Transverse colon (tissue), 4 donors: ENCODE data around the gene TMEM107. TPM values are rescaled to one million over a fixed set of nuclear protein-coding genes. Genes with fewer than 3 reads are reported as not detected.

Experiments
- DNase-seq: peaks from one replicate; pipeline ENCODE4 v3.0.0-alpha.2; 2019
- H3K27ac ChIP-seq, 4 donors: fragments of 200-600 bp; sonication (generic); 2 replicates each; pipeline ENCODE4 v1.5.1; 2016 to 2018; ENCODE audit warnings: inconsistent platforms in 4 of 4
- H3K27me3 ChIP-seq: fragments of 200-600 bp; sonication (generic); 2 replicates; pipeline ENCODE4 v1.5.1; 2017; ENCODE audit warnings: inconsistent platforms
- H3K36me3 ChIP-seq, 4 donors: fragments of 200-600 bp; sonication (generic); 2 replicates each; pipeline ENCODE4 v1.5.1; 2017 to 2019; ENCODE audit warnings: inconsistent platforms in 4 of 4
- H3K4me1 ChIP-seq, 4 donors: fragments of 200-600 bp; sonication (generic); 2 replicates each; pipeline ENCODE4 v1.5.1; 2017 to 2020; ENCODE audit warnings: inconsistent platforms in 4 of 4
- H3K4me3 ChIP-seq, 4 donors: fragments of 200-600 bp; sonication (generic); 1 replicate in 1 of 4; 2 replicates in 3 of 4; pipeline versions ENCODE4 v1.5.1 to v1.6.1; 2017 to 2019; ENCODE audit warnings: inconsistent platforms in 4 of 4
- H3K9me3 ChIP-seq, 2 donors: fragments of 200-600 bp; sonication (generic); 2 replicates each; pipeline ENCODE4 v1.5.1; 2017 to 2019; ENCODE audit warnings: inconsistent platforms in 2 of 2
- CTCF ChIP-seq, 5 experiments: fragments of 200-600 bp in 3 of 5; fragments of 450-650 bp in 2 of 5; sonication (generic) in 3 of 5; IDR thresholded peaks; 1 replicate in 2 of 5; 2 replicates in 3 of 5; pipeline ENCODE4 v1.5.1; 2016 to 2017; ENCODE audit warnings: antibody characterized with exemption in 5 of 5, inconsistent platforms in 3 of 5, mild to moderate bottlenecking in 2 of 5, moderate library complexity in 1 of 5
- EP300 ChIP-seq: sonication (generic); formaldehyde crosslinking; IDR thresholded peaks from one replicate; pipeline ENCODE4 v1.6.1; 2017; ENCODE audit warnings: antibody characterized with exemption, low read depth
- POLR2A ChIP-seq: fragments of 450-650 bp; IDR thresholded peaks from one replicate; pipeline ENCODE4 v1.6.1; 2016; ENCODE audit warnings: antibody characterized with exemption, mild to moderate bottlenecking, moderate library complexity
- POLR2AphosphoS5 ChIP-seq, 3 donors: sonication (generic); formaldehyde crosslinking; IDR thresholded peaks; one replicate each; pipeline ENCODE4 v1.6.1; 2016; ENCODE audit warnings: antibody characterized with exemption in 3 of 3
- WGBS, 2 donors: methylation state at CpG; one replicate each; pipeline ENCODE4 v1.1.5; 2018; ENCODE audit warnings: low coverage in 1 of 2; 5-methylcytosine and 5-hydroxymethylcytosine counted together
- in situ Hi-C, 4 donors: fragments of 200-750 bp; cut with MboI; loops; one replicate each; pipeline versions ENCODE4 v1.15.0 to v1.15.1; 2017; ENCODE audit warnings: low sequenced_read_pairs in 3 of 4, low pct_ligation_motif_present in 1 of 4, low pct_unique_long_range_greater_than_20kb in 1 of 4
- intact Hi-C: fragments of 100-400 bp; cut with DNase I; formaldehyde crosslinking; loops from one replicate; pipeline ENCODE4 v1.15.1; 2023; ENCODE audit warnings: low total_unique reads
- total RNA-seq, 4 donors: library from RNA; depleted of rRNA; stranded (reverse); fragments of >200 nt; gene quantifications; one replicate each; pipeline ENCODE4 v1.1.0, GENCODE V29; 2016

Gene TMEM107
- total RNA-seq, 4 donors from 2014 or later = 1.5 to 74.6 (median 18.3) TPM

DNA sequence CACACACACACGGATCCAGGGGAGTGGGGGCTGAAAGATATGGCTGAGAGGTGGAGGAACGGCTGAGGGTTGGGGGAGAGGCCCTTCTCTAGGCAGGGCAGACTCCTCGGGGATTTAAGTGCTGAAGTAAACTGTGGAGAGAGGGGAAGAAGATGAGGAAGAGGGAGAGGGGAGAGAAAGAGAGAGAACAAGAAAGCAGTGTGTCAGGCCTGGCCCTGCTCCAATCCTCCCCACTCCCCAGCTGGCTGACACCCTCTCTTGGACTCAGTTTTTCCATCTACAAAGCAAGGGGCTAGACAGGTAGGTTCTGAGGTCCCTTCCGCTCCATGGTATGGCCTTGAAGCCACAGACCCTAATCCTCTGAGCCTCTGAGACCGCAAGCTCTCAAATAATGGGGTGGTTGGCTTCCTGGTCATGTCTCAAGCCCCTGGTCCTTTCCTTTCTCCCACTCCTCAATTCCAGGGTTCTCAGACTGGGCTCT is 15.4 kb downstream of the TMEM107 start:
- Histone ChIP-seq H3K4me3 (peak overlapping the region in 1 of 4 donors; percentile 63), H3K27me3 (no peaks in the 10 kb centered on the region), H3K36me3 (peaks cover 0 to 3% (median 0%) of the 10 kb centered on the region in 4 donors), H3K9me3 (no peaks in the 10 kb centered on the region), H3K27ac (peak overlapping the region; percentile 93 to 100 (median 97)), H3K4me1 (peaks cover 33 to 66% (median 48%) of the 10 kb centered on the region in 4 donors)
- DNase-seq = no peak
- in situ Hi-C loops = no loop called here
- WGBS, 2 donors = 28 to 55% methylated on average over 3 to 5 of the region's 5 CpGs
- intact Hi-C loops = no loop called here
- TF ChIP-seq EP300 (no peak), POLR2A (no peak), CTCF (IDR thresholded peaks at IDR 0.05) (no peak)

GRCh38 chr17:8160224-8160577 is 16.0 kb downstream of the TMEM107 start:
- 52 to 85% methylated on average over 2 to 4 of the region's 4 CpGs for WGBS, 2 donors
- no peak for DNase-seq
- intact Hi-C loops (no loop called here), in situ Hi-C loops (no loop called here)
- H3K9me3 ChIP-seq = no peaks in the 10 kb centered on the region
- H3K27me3 ChIP-seq = no peaks in the 10 kb centered on the region
- H3K4me3 ChIP-seq = no peak overlapping the region
- no peak for TF ChIP-seq EP300
- no peak for TF ChIP-seq POLR2A
- no peak for TF ChIP-seq CTCF (IDR thresholded peaks at IDR 0.05)
- TF ChIP-seq POLR2AphosphoS5 (IDR thresholded peaks at IDR 0.05) = no peak
- peaks cover 33 to 66% (median 48%) of the 10 kb centered on the region in 4 donors for H3K4me1 ChIP-seq
- H3K36me3 ChIP-seq = peaks cover 0 to 3% (median 0%) of the 10 kb centered on the region in 4 donors
- H3K27ac ChIP-seq = peak overlapping the region; percentile 93 to 100 (median 97)

DNA sequence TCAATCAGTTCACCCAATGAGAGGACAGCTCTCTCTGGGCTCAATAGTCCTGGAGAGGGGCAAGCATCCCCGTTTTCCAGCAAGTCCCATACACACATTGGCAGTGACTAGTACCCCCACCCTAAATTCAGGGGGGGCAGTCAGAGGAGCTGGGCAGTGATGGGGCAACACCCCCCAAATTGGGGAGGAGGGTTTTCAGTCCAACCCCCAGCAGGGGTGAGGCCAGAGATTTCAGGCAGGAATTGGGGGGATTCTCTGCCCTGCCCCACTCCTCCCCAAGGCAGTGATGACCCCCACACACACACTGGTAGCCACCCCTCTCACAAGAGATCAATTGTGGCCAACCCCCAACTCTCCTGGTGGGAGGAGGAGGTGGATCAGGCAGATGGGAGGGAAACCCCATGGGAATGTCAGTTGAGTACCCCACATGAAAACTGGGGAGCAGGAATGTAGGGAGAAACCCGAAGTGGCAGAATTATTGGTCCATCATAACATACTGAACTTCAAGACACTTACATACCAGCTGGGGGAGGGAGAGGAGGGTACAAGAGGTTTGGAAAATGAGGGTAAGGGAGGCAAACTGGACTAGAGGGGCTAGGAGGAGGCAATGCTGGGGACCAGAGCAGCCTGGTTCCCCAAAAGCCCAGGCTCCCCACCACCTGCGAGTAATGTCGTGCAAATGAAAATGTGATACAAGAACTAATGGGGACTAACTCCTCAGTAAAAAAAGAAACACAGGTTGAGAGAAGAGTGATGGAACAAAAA is 16.5 kb downstream of the TMEM107 start:
- in situ Hi-C loops (no loop called here), intact Hi-C loops (no loop called here)
- no peak for DNase-seq
- Histone ChIP-seq H3K4me3 (no peak overlapping the region), H3K9me3 (no peaks in the 10 kb centered on the region), H3K27ac (peak overlapping the region; percentile 93 to 100 (median 97)), H3K27me3 (no peaks in the 10 kb centered on the region), H3K36me3 (peaks cover 0 to 3% (median 0%) of the 10 kb centered on the region in 4 donors), H3K4me1 (peaks cover 33 to 66% (median 47%) of the 10 kb centered on the region in 4 donors)
- 71% methylated on average over 4 of the region's 4 CpGs; no CpG with 5 or more reads in 1 of the 2 donors for WGBS, 2 donors
- TF ChIP-seq POLR2AphosphoS5 (IDR thresholded peaks at IDR 0.05) = no peak
- no peak for TF ChIP-seq POLR2A
- TF ChIP-seq EP300 = no peak
- TF ChIP-seq CTCF (IDR thresholded peaks at IDR 0.05) = no peak

GRCh38 chr17:8159032-8159400 is 17.2 kb downstream of the TMEM107 start:
- H3K36me3 ChIP-seq = peaks cover 0 to 3% (median 0%) of the 10 kb centered on the region in 4 donors
- no peaks in the 10 kb centered on the region for H3K27me3 ChIP-seq
- peaks cover 28 to 63% (median 42%) of the 10 kb centered on the region in 4 donors for H3K4me1 ChIP-seq
- intact Hi-C loops (no loop called here), in situ Hi-C loops (no loop called here)
- TF ChIP-seq POLR2A = no peak
- no peak for TF ChIP-seq CTCF (IDR thresholded peaks at IDR 0.05)
- DNase-seq = no peak
- no peak overlapping the region for H3K4me3 ChIP-seq
- WGBS, 2 donors = 57 to 67% methylated on average over 3 of the region's 3 CpGs
- peak overlapping the region; percentile 93 to 100 (median 97) for H3K27ac ChIP-seq
- H3K9me3 ChIP-seq = no peaks in the 10 kb centered on the region
